ENCODE measurements around the gene ACSBG1.

DNA sequence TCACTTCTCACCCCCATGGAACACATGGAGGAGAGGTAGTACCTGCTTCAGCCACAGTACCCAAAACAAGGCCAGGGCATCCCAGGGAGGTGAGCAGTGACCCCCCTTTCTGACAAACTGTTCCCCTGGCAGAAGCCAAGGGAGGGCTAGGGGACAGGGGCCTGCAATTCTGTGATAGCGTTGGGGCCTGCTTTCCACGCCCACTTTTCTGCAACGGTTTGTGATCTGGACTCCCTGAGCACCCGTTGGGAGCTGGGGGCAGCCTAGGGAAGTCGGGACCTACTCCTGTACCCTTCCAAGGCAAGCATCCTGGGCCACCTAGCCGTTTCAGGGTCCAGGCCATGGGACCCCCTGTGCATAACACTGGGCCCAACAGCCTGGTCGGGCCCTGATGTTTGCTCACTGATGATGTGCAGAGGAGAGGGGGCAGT is 29.0 kb upstream of the ACSBG1 start:
- TF ChIP-seq, protein P1, sequence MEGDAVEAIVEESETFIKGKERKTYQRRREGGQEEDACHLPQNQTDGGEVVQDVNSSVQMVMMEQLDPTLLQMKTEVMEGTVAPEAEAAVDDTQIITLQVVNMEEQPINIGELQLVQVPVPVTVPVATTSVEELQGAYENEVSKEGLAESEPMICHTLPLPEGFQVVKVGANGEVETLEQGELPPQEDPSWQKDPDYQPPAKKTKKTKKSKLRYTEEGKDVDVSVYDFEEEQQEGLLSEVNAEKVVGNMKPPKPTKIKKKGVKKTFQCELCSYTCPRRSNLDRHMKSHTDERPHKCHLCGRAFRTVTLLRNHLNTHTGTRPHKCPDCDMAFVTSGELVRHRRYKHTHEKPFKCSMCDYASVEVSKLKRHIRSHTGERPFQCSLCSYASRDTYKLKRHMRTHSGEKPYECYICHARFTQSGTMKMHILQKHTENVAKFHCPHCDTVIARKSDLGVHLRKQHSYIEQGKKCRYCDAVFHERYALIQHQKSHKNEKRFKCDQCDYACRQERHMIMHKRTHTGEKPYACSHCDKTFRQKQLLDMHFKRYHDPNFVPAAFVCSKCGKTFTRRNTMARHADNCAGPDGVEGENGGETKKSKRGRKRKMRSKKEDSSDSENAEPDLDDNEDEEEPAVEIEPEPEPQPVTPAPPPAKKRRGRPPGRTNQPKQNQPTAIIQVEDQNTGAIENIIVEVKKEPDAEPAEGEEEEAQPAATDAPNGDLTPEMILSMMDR (IDR thresholded peaks at IDR 0.05; ENCODE audit: insufficient read depth, low read length) = no peak
- no peak for TF ChIP-seq POLR2AphosphoS5 (IDR thresholded peaks at IDR 0.05; ENCODE audit: low read depth)

All from HL-60 (cell line).